Keratinocyte (primary cell): Measurements from ENCODE around the gene HAAO. TPM values are rescaled to one million over a fixed set of nuclear protein-coding genes. Genes with fewer than 3 reads are reported as not detected.

ENCODE experiments used
- DNase-seq: peaks from one replicate; pipeline ENCODE4 v3.0.0-alpha.2; 2011; ENCODE audit warnings: low read depth, missing footprints, low spot score
- FAIRE-seq: peaks from 2 replicates; lab custom pipeline; 2011; peaks lifted over from hg19 to GRCh38; lab: Jason Lieb, UNC
- H2AFZ ChIP-seq: 2 replicates; pipeline ENCODE4 v1.6.0; 2012; ENCODE audit warnings: low read length, control low read depth, inconsistent platforms; ENCODE audit not compliant: control insufficient read depth
- H3K27ac ChIP-seq: 2 replicates; pipeline ENCODE4 v1.5.1; 2011; ENCODE audit warnings: low read length; ENCODE audit not compliant: control insufficient read depth, insufficient read depth
- H3K27me3 ChIP-seq: 3 replicates; pipeline ENCODE4 v1.6.0; 2011; ENCODE audit warnings: low read length; ENCODE audit not compliant: control insufficient read depth, insufficient read depth; ENCODE audit errors: extremely low read depth
- H3K36me3 ChIP-seq, 2 experiments: 2 replicates in 1 of 2; 3 replicates in 1 of 2; pipeline ENCODE4 v1.5.1; 2011; ENCODE audit warnings: low read length in 2 of 2, mild to moderate bottlenecking in 1 of 2; ENCODE audit not compliant: control insufficient read depth in 2 of 2, insufficient read depth in 2 of 2; ENCODE audit errors: extremely low read depth in 1 of 2
- H3K4me1 ChIP-seq: 3 replicates; pipeline ENCODE4 v1.5.1; 2011; ENCODE audit warnings: low read length; ENCODE audit not compliant: control insufficient read depth, insufficient read depth; ENCODE audit errors: extremely low read depth
- H3K4me2 ChIP-seq: 3 replicates; pipeline ENCODE4 v1.6.0; 2011; ENCODE audit warnings: low read depth, low read length; ENCODE audit not compliant: control insufficient read depth, insufficient read depth; ENCODE audit errors: extremely low read depth
- H3K4me3 ChIP-seq, 3 experiments: fragments of 200-600 bp in 1 of 3; sonication (generic) in 1 of 3; 2 replicates in 2 of 3; 3 replicates in 1 of 3; pipeline ENCODE4 v1.5.1; 2011 to 2016; ENCODE audit warnings: low read length in 3 of 3, mild to moderate bottlenecking in 3 of 3, control low read depth in 2 of 3, inconsistent platforms in 1 of 3, low read depth in 1 of 3, mixed read lengths in 1 of 3, mixed run types in 1 of 3, moderate library complexity in 1 of 3; ENCODE audit not compliant: control insufficient read depth in 2 of 3, insufficient read depth in 2 of 3; ENCODE audit errors: extremely low read depth in 1 of 3
- H3K79me2 ChIP-seq: 2 replicates; pipeline ENCODE4 v1.6.0; 2012; ENCODE audit warnings: low read length; ENCODE audit not compliant: control insufficient read depth, insufficient read depth
- H3K9ac ChIP-seq: 3 replicates; pipeline ENCODE4 v1.6.0; 2011; ENCODE audit warnings: low read length; ENCODE audit not compliant: control insufficient read depth, insufficient read depth; ENCODE audit errors: extremely low read depth
- H3K9me1 ChIP-seq: 3 replicates; pipeline ENCODE4 v1.6.0; 2011; ENCODE audit warnings: low read length; ENCODE audit not compliant: control insufficient read depth, insufficient read depth; ENCODE audit errors: extremely low read depth
- H3K9me3 ChIP-seq: 2 replicates; pipeline ENCODE4 v1.5.1; 2012; ENCODE audit warnings: low read depth, low read length; ENCODE audit not compliant: control insufficient read depth
- H4K20me1 ChIP-seq: 3 replicates; pipeline ENCODE4 v1.6.0; 2011; ENCODE audit warnings: low read length; ENCODE audit not compliant: control insufficient read depth, insufficient read depth; ENCODE audit errors: extremely low read depth
- CTCF ChIP-seq, 3 experiments: IDR thresholded peaks in 1 of 3; conservative IDR thresholded peaks in 1 of 3; optimal IDR thresholded peaks in 1 of 3; 2 replicates in 2 of 3; 3 replicates in 1 of 3; pipeline versions ENCODE3 to v1.5.1; 2011; ENCODE audit warnings: low read length in 3 of 3, mild to moderate bottlenecking in 3 of 3, moderate library complexity in 2 of 3, control low read depth in 1 of 3, inconsistent platforms in 1 of 3; ENCODE audit not compliant: insufficient read depth in 2 of 3; ENCODE audit errors: extremely low read depth in 1 of 3
- EZH2 ChIP-seq: IDR thresholded peaks from one replicate; pipeline ENCODE4 v1.6.1; 2012; ENCODE audit warnings: inconsistent platforms, mild to moderate bottlenecking, low read length, moderate library complexity
- dilution Hi-C: fragments of 300-500 bp; cut with MboI; formaldehyde crosslinking; loops from one replicate; pipeline ENCODE4 v1.7.0; 2020; ENCODE audit warnings: low sequenced_read_pairs; ENCODE audit not compliant: extremely low pct_ligation_motif_present
- polyA plus RNA-seq, 5 experiments: library from polyadenylated mRNA; depleted of rRNA in 3 of 5; stranded (reverse) in 3 of 5; stranded (forward) in 1 of 5; unstranded in 1 of 5; fragments of >200 nt; gene quantifications; 1 replicate in 1 of 5; 2 replicates in 3 of 5; 3 replicates in 1 of 5; pipeline versions ENCODE4 v1.2.1 to v1.2.3, GENCODE V29; 2011 to 2012; ENCODE audit warnings: missing spikeins in 2 of 5, low read depth in 1 of 5, low replicate concordance in 1 of 5

Gene HAAO
- polyA plus RNA-seq, 1 donor (not counting 4 experiments of a cell fraction or from before 2014, with no cell fraction given): 0.08 TPM

GRCh38 chr2:42788478-42788793 lies 3.9 kb downstream of the HAAO start:
- no peak overlapping the region for H2AFZ ChIP-seq
- H3K9me3 ChIP-seq: no peaks in the 10 kb centered on the region
- FAIRE-seq (no peak), DNase-seq (no peak)
- H3K9me1 ChIP-seq: no peaks in the 10 kb centered on the region
- no peaks in the 10 kb centered on the region for H3K36me3 ChIP-seq
- H4K20me1 ChIP-seq: no peaks in the 10 kb centered on the region
- no peaks in the 10 kb centered on the region for H3K4me1 ChIP-seq
- H3K4me3 ChIP-seq: no peak overlapping the region
- no peaks in the 10 kb centered on the region for H3K79me2 ChIP-seq
- H3K27ac ChIP-seq: no peak overlapping the region
- H3K4me2 ChIP-seq: no peak overlapping the region
- H3K9ac ChIP-seq: no peak overlapping the region
- dilution Hi-C loops: no loop called here
- TF ChIP-seq EZH2 (no peak), CTCF (optimal IDR thresholded peaks at IDR 0.05 in 1 of 3, IDR thresholded peaks at IDR 0.05 in 1 of 3, conservative IDR thresholded peaks at IDR 0.05 in 1 of 3; ENCODE audit: extremely low read depth in 1 of 3, insufficient read depth in 2 of 3, low read length in 3 of 3) (no peak)
- H3K27me3 ChIP-seq: peaks cover 13% of the 10 kb centered on the region

- H2AFZ ChIP-seq: no peak overlapping the region
- no peaks in the 10 kb centered on the region for H3K9me3 ChIP-seq
- no peaks in the 10 kb centered on the region for H3K9me1 ChIP-seq
- H3K79me2 ChIP-seq: no peaks in the 10 kb centered on the region
- H3K4me3 ChIP-seq: no peak overlapping the region
- no peak overlapping the region for H3K27ac ChIP-seq
- H3K4me2 ChIP-seq: no peak overlapping the region
- TF ChIP-seq CTCF (optimal IDR thresholded peaks at IDR 0.05 in 1 of 3, IDR thresholded peaks at IDR 0.05 in 1 of 3, conservative IDR thresholded peaks at IDR 0.05 in 1 of 3; ENCODE audit: extremely low read depth in 1 of 3, insufficient read depth in 2 of 3, low read length in 3 of 3): no peak
- TF ChIP-seq EZH2: no peak
- DNase-seq (no peak), FAIRE-seq (no peak)
- H3K4me1 ChIP-seq: no peaks in the 10 kb centered on the region
- no peaks in the 10 kb centered on the region for H3K36me3 ChIP-seq
- dilution Hi-C loops: no loop called here
- peaks cover 9% of the 10 kb centered on the region for H3K27me3 ChIP-seq
- no peak overlapping the region for H3K9ac ChIP-seq
- H4K20me1 ChIP-seq: no peaks in the 10 kb centered on the region
Observed at GRCh38 chr2:42787788-42788477, 4.5 kb downstream of the HAAO start.
